HG03378 (cell line): Measurements from ENCODE around the gene CADPS2.
"Not testable (repeated sequence)": the region's sequence is repeated elsewhere in the genome, so short reads cannot be mapped to it uniquely, and the experiment has no call there.

Source experiments
- ATAC-seq: cut with Tn5 transposase; IDR thresholded peaks from one replicate; pipeline ENCODE4 v1.9.1; 2021; ENCODE audit warnings: mild to moderate bottlenecking, moderate library complexity; ENCODE audit not compliant: unreplicated experiment

The CADPS2 gene

GRCh38 chr7:122850528-122850927, 35.7 kb downstream of the CADPS2 start:
- no peak for ATAC-seq

GRCh38 chr7:122849957-122850328, 36.3 kb downstream of the CADPS2 start:
- ATAC-seq, result no peak

- no peak for ATAC-seq
These were observed 36.8 kb downstream of the CADPS2 start for GRCh38 chr7:122849322-122849956.

GRCh38 chr7:122847871-122848473, 38.3 kb downstream of the CADPS2 start:
- ATAC-seq, result no peak

DNA sequence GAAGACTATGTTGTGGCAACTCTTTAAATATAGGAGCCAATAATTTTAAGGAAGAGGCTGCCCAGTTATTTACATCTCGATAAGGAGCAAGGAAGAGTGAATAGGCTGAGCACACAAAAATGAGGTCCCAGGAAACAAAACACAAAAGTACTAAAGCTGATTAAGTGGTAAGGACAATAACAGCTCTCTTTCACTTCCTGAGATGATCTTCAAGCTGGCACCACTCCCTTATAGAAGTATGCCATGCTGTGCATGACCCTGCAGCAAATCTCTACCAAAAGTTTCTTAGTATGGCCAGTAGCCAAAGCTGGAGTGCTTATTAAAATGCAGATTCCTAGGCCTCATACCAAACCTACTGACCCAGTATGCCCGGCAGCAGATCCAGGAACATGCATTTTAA, 39.7 kb downstream of the CADPS2 start:
- ATAC-seq, result no peak

DNA sequence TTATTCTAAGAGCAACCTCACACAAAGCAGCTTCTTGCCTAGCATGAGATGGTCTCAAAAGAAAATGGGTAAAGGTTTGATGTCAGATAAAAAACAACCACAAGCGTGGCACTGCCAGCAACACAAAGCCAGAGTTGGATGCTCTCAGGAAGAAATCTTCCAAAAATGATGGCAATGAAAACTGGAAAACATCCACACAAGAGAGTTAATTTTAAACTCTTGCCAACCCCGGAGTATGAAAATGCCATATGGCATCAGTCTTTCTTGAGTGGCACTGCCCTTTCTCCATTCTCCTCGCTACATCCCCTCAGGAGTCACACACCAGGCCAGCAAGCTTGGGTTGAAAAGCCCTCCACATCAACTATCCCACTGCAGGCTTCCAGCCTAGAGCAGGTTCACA, 41.0 kb downstream of the CADPS2 start:
- ATAC-seq, result no peak

- no peak for ATAC-seq
These were observed 41.9 kb downstream of the CADPS2 start for GRCh38 chr7:122844191-122844988.

DNA sequence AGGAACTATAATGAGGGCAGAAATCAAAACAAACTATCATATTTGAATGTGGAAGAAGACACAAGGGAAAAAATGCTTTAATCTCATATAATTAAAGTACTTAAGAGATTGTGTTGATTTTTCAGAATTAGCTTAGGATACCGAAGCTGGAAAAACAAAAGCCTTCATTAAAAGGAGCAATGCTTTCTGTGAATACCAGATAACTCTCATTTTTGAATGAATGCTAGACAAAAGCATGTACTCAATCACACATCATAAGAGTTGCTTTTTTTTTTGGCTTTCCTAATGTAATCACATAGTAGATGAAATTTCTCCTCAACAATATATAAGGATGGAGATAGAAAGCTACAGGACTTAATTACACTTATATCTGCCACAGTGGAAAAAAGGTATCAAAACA, 43.3 kb downstream of the CADPS2 start:
- no peak for ATAC-seq

DNA sequence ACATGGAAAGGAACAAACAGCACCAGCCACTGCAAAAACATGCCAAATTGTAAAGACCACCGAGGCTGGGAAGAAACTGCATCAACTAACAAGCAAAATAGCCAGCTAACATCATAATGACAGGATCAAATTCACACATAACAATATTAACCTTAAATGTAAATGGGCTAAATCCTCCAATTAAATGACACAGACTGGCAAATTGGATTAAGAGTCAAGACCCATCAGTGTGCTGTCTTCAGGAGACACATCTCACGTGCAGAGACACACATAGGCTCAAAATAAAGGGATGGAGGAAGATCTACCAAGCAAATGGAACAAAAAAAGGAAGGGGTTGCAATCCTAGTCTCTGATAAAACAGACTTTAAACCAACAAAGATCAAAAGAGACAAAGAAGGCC, 50.0 kb downstream of the CADPS2 start:
- ATAC-seq, result not testable (repeated sequence)

DNA sequence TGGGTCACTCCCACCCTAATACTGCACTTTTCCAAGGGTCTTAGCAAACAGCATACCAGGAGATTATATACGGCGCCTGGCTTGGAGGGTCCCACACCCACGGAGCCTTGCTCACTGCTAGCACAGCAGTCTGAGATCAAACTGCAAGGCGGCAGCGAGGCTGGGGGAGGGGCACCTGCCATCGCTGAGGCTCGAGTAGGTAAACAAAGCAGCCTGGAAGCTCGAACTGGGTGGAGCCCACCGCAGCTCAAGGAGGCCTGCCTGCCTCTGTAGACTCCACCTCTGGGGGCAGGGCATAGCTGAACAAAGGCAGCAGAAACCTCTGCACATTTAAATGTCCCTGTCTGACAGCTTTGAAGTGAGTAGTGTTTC, 51.7 kb downstream of the CADPS2 start:
- ATAC-seq, result not testable (repeated sequence)

- no peak for ATAC-seq
These were observed 52.2 kb downstream of the CADPS2 start for GRCh38 chr7:122833888-122834570.

GRCh38 chr7:122831436-122831835, 54.8 kb downstream of the CADPS2 start:
- no peak for ATAC-seq

DNA sequence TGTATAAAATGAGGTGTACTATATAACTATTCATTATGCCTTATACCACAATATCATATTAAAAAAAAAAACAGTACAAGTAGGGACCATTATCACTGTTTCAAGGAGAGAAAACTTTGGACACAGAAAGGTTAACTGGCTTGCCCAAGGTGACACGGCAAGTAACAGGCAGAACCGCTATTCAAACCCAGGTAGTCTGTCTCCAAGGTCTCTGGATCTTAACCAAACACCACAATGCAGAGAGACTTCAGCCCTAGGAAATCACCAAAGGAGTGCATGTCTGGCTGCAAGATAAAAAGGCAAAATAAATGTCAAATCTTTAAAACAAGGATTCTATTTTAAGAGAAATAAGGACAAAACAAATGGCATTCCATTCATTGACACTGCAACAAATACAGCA, 56.3 kb downstream of the CADPS2 start:
- ATAC-seq, result no peak

GRCh38 chr7:122827763-122828162, 58.5 kb downstream of the CADPS2 start:
- ATAC-seq, result no peak

GRCh38 chr7:122813845-122814244, 72.4 kb downstream of the CADPS2 start:
- ATAC-seq, result no peak

DNA sequence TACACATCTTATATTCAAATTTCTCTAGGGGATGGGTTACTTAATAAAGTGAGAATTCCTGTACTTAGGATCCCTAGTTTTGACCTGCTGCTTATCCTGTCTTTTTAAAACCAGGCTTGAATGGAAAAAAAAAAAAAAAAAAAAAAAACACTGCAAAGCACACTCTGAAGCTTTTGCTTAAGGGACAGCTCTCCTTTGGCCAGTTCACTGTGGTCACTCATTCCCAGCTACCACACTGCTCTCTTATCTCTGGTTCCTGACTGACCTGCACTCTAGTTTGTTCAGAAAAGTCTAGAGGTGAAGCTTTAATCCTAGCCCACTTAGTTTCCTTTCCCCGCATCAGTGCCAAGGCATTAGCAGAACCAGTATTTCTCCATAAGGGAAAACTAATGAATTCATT, 82.4 kb downstream of the CADPS2 start:
- ATAC-seq, result no peak

GRCh38 chr7:122803323-122803722, 82.9 kb downstream of the CADPS2 start:
- peak; percentile 45 for ATAC-seq

GRCh38 chr7:122802301-122802751, 83.9 kb downstream of the CADPS2 start:
- no peak for ATAC-seq

- ATAC-seq, result no peak
These were observed 94.2 kb downstream of the CADPS2 start for GRCh38 chr7:122791959-122792545.

DNA sequence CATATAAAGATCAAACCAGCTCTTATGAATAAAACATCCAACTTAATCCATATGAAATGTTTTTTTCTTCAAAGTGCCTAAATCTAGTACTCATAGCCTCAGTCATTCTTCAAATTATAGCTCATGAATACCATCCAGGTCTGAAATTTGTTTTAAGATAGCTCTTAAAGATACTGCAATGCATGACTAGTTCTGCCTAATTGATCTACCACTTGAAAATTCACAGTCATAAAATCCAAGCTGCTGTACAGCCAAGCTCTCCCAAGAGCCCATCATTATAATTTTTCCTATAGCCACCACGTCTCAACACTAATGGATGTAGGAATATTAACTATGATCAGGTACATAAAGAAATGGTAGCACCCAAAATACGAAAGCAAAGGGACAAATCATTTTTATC, 95.7 kb downstream of the CADPS2 start:
- no peak for ATAC-seq

DNA sequence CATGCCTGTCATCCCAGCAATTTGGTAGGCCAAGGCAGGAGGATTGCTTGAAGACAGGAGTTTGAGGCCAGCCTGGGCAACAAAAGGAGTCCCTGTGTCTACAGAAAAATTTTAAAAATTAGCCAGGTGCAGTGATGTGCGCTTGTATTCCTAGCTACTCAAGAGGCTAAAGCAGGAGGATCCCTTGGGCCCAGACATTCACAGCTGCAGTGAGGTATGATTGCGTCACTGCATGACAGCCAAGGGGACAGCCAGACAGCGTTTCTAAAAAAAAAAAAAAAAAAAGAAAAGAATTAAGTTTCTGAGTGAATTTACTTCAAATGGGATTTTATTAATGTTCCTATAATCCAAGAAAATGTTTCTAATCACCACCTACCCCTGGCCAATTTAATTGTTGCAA, 96.1 kb downstream of the CADPS2 start:
- no peak for ATAC-seq
